Neuronal stem cell (in vitro differentiated cells): ENCODE data around the gene PNLDC1.

ENCODE experiments used
- DNase-seq: peaks from one replicate; pipeline ENCODE4 v3.0.0-alpha.2; 2013; ENCODE audit warnings: low spot score
- H2AFZ ChIP-seq: one replicate; pipeline ENCODE4 v1.6.1; 2013; ENCODE audit warnings: mild to moderate bottlenecking, low read length, inconsistent platforms
- H2AK5ac ChIP-seq: 2 replicates; pipeline ENCODE4 v1.6.1; 2013; ENCODE audit warnings: low read depth, mild to moderate bottlenecking, inconsistent platforms, low read length, moderate library complexity, mixed read lengths
- H2BK120ac ChIP-seq: 2 replicates; pipeline ENCODE4 v1.6.1; 2013; ENCODE audit warnings: low read depth, mild to moderate bottlenecking, inconsistent platforms, low read length, moderate library complexity, mixed read lengths
- H2BK12ac ChIP-seq: one replicate; pipeline ENCODE4 v1.6.1; 2013; ENCODE audit warnings: low read length, inconsistent platforms
- H2BK15ac ChIP-seq: 2 replicates; pipeline ENCODE4 v1.6.1; 2013; ENCODE audit warnings: mild to moderate bottlenecking, low read length, inconsistent platforms, mixed read lengths
- H2BK5ac ChIP-seq: one replicate; pipeline ENCODE4 v1.6.1; 2013; ENCODE audit warnings: inconsistent platforms, mild to moderate bottlenecking, low read length, moderate library complexity
- H3K14ac ChIP-seq: one replicate; pipeline ENCODE4 v1.6.1; 2013; ENCODE audit warnings: low read length, inconsistent platforms
- H3K18ac ChIP-seq: 2 replicates; pipeline ENCODE4 v1.6.1; 2013; ENCODE audit warnings: low read length, inconsistent platforms
- H3K23ac ChIP-seq: 2 replicates; pipeline ENCODE4 v1.6.1; 2013; ENCODE audit warnings: low read depth, mild to moderate bottlenecking, mixed read lengths, low read length, inconsistent platforms; ENCODE audit not compliant: poor library complexity
- H3K27ac ChIP-seq: replicated peaks from 3 replicates; pipeline ENCODE4 v1.5.1; 2013; ENCODE audit warnings: low read length, inconsistent platforms
- H3K27me3 ChIP-seq, 3 experiments: 2 replicates each; pipeline ENCODE4 v1.6.1; 2013; ENCODE audit warnings: low read length in 3 of 3, mild to moderate bottlenecking in 2 of 3, inconsistent platforms in 1 of 3, low read depth in 1 of 3, mixed read lengths in 1 of 3, moderate library complexity in 1 of 3; ENCODE audit not compliant: control insufficient read depth in 3 of 3, insufficient read depth in 3 of 3
- H3K36me3 ChIP-seq, 2 donors: replicated peaks in 1 of 2; 2 replicates each; pipeline ENCODE4 v1.6.1; 2013; ENCODE audit warnings: low read length in 2 of 2; ENCODE audit not compliant: control insufficient read depth in 2 of 2, insufficient read depth in 2 of 2
- H3K4ac ChIP-seq: 2 replicates; pipeline ENCODE4 v1.6.1; 2013; ENCODE audit warnings: inconsistent platforms, mild to moderate bottlenecking, low read length, moderate library complexity
- H3K4me1 ChIP-seq, 2 donors: 1 replicate in 1 of 2; 2 replicates in 1 of 2; pipeline ENCODE4 v1.6.1; 2013; ENCODE audit warnings: low read length in 2 of 2, low read depth in 1 of 2; ENCODE audit not compliant: control insufficient read depth in 2 of 2, insufficient read depth in 1 of 2
- H3K4me2 ChIP-seq: one replicate; pipeline ENCODE4 v1.6.1; 2013; ENCODE audit warnings: mild to moderate bottlenecking, low read length, inconsistent platforms; ENCODE audit not compliant: insufficient read depth, poor library complexity, severe bottlenecking
- H3K4me3 ChIP-seq, 2 donors: 2 replicates each; pipeline ENCODE4 v1.5.1; 2013; ENCODE audit warnings: low read length in 2 of 2, mild to moderate bottlenecking in 2 of 2, inconsistent platforms in 1 of 2, moderate library complexity in 1 of 2
- H3K79me1 ChIP-seq: one replicate; pipeline ENCODE4 v1.6.1; 2013; ENCODE audit warnings: low read depth, mild to moderate bottlenecking, inconsistent platforms, low read length, moderate library complexity
- H3K9ac ChIP-seq: one replicate; pipeline ENCODE4 v1.6.1; 2013; ENCODE audit warnings: mild to moderate bottlenecking, low read depth, low read length, inconsistent platforms; ENCODE audit not compliant: poor library complexity
- H3K9me3 ChIP-seq, 2 donors: replicated peaks in 1 of 2; 2 replicates each; pipeline versions ENCODE3 to v1.6.1; 2013; ENCODE audit warnings: low read length in 2 of 2, mild to moderate bottlenecking in 2 of 2, inconsistent platforms in 1 of 2, low read depth in 1 of 2, mixed read lengths in 1 of 2, moderate library complexity in 1 of 2; ENCODE audit not compliant: control insufficient read depth in 2 of 2, insufficient read depth in 1 of 2
- H4K8ac ChIP-seq: one replicate; pipeline ENCODE4 v1.6.1; 2013; ENCODE audit warnings: low read depth, mild to moderate bottlenecking, inconsistent platforms, low read length, moderate library complexity
- H4K91ac ChIP-seq: one replicate; pipeline ENCODE4 v1.6.1; 2013; ENCODE audit warnings: low read length, low read depth, mild to moderate bottlenecking, inconsistent platforms; ENCODE audit not compliant: poor library complexity
- WGBS, 2 donors: extraction: QIAGEN DNeasy Blood & Tissue Kit; methylation state at CpG; one replicate each; pipeline ENCODE4 v1.1.7; 2013; ENCODE audit warnings: missing lambda C conversion rate in 2 of 2, mixed read lengths in 1 of 2; ENCODE audit not compliant: insufficient read length in 2 of 2, insufficient replicate concordance in 1 of 2; ENCODE audit errors: extremely low coverage in 2 of 2; 5-methylcytosine and 5-hydroxymethylcytosine counted together

The PNLDC1 gene

DNA sequence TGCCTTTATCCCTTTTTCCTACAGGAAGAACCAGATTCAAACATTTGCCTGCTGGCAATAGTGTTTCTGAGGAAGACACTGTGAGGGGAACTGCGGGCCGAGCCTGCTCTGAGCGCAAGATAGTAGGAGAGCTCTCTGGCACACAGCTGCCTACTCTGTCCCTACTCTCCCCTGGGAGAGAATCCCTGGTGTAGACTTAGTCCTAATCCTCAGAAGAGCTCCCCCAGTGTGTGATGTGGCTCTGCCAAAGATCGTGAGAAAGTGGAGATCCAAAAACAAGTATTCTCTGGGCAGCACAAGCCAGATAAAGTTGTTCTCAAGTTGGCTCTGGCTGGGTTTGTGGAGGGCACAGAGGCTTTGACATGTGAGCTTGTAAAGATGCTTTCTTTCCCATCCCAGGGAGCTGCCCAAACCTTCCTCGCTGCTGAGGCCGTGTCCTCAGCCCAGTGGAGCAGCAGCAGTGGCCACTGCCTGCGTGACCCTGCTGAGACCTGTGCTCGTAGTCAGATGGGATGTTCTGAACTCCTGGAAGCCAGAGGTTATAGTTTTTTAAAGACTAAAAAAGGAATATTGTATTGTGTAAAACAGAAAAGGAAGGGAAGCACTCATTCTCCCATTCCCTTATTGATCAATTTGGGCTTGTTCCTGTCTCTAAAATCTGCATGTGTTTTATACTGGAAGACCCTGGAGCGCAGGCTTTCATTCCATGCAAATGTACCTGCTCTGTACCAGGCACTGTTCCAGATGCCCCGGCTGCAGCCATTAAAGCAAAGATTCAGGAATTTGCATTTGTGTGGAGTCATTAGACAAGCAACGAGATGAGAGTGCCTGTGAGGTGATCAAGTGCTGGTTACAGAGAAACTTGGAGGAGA, 30.7 kb downstream of the PNLDC1 start:
- Histone ChIP-seq H3K36me3 (no peaks in the 10 kb centered on the region), H3K4me1 (no peaks in the 10 kb centered on the region), H3K9ac (no peak overlapping the region), H2BK120ac (no peak overlapping the region), H3K4me2 (no peak overlapping the region), H3K23ac (peak overlapping the region; percentile 10), H3K14ac (peak overlapping the region; percentile 57), H2BK5ac (no peak overlapping the region), H3K9me3 (no peaks in the 10 kb centered on the region), H3K27me3 (peaks cover 0 to 8% (median 0%) of the 10 kb centered on the region in 3 experiments), H2BK12ac (no peak overlapping the region), H3K4me3 (no peak overlapping the region), H3K79me1 (no peaks in the 10 kb centered on the region), H2AFZ (peak overlapping the region; percentile 64), H4K8ac (no peak overlapping the region), H3K4ac (no peak overlapping the region), H4K91ac (no peak overlapping the region), H3K27ac (no peak overlapping the region), H3K18ac (no peak overlapping the region), H2AK5ac (no peak overlapping the region), H2BK15ac (no peak overlapping the region)
- WGBS, 2 donors: no CpG with 5 or more reads among the region's 11 CpGs
- DNase-seq: no peak

DNA sequence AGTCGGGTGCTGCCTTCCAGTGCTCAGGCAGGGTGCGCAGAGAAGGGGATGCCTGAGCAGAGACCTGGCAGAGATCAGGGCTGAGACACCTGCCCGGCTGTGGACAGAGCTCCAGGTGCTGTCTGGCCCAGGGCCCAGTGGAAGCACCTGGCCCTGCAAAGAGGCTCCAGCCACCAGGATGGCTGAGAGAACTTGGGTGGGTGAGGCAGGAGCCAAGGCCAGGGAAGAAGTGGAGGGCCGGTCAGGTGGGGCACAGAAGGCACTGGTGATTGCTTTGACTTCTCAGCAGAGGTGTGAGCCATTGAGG, 31.2 kb downstream of the PNLDC1 start:
- Histone ChIP-seq H2BK12ac (no peak overlapping the region), H2BK120ac (no peak overlapping the region), H3K36me3 (no peaks in the 10 kb centered on the region), H3K23ac (peak overlapping the region; percentile 10), H3K9ac (no peak overlapping the region), H2AK5ac (no peak overlapping the region), H3K27ac (no peak overlapping the region), H3K14ac (no peak overlapping the region), H3K4me1 (no peaks in the 10 kb centered on the region), H2BK15ac (no peak overlapping the region), H3K4ac (no peak overlapping the region), H4K8ac (no peak overlapping the region), H3K79me1 (no peaks in the 10 kb centered on the region), H4K91ac (no peak overlapping the region), H3K27me3 (peaks cover 0 to 8% (median 0%) of the 10 kb centered on the region in 3 experiments), H3K4me2 (no peak overlapping the region), H3K18ac (peak overlapping the region; percentile 8), H2BK5ac (no peak overlapping the region), H3K4me3 (no peak overlapping the region), H3K9me3 (no peaks in the 10 kb centered on the region), H2AFZ (no peak overlapping the region)
- WGBS, 2 donors: no CpG with 5 or more reads among the region's 4 CpGs
- no peak for DNase-seq

DNA sequence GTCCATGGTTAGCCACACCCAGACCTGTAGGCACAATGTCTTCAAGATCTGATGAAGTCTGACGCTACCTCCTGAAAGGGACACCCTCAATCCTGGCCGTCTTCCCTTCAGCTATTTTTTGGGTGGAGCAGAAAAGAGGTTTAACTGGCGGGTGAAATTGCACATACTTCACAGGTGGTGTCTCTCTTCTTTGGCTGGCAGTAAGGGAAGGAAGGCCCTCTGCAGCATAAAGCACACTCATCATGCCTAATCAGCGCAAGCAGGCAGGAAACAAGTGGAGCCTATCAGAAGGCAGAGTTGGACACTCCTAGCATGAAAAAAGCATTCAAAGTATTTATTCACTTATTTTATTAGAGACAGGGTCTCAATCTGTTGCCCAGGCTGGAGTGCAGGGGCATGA, 32.9 kb downstream of the PNLDC1 start:
- Histone ChIP-seq H2BK15ac (no peak overlapping the region), H3K4me1 (no peaks in the 10 kb centered on the region), H3K79me1 (no peaks in the 10 kb centered on the region), H2AFZ (no peak overlapping the region), H2BK120ac (no peak overlapping the region), H3K36me3 (no peaks in the 10 kb centered on the region), H2BK12ac (no peak overlapping the region), H3K18ac (no peak overlapping the region), H4K91ac (no peak overlapping the region), H3K4me2 (no peak overlapping the region), H3K9ac (no peak overlapping the region), H2AK5ac (no peak overlapping the region), H2BK5ac (no peak overlapping the region), H3K14ac (no peak overlapping the region), H4K8ac (no peak overlapping the region), H3K4me3 (no peak overlapping the region), H3K23ac (no peak overlapping the region), H3K27me3 (peaks cover 0 to 8% (median 0%) of the 10 kb centered on the region in 3 experiments), H3K4ac (no peak overlapping the region), H3K9me3 (no peaks in the 10 kb centered on the region), H3K27ac (no peak overlapping the region)
- WGBS, 2 donors: no CpG with 5 or more reads among the region's 4 CpGs
- DNase-seq: no peak

DNA sequence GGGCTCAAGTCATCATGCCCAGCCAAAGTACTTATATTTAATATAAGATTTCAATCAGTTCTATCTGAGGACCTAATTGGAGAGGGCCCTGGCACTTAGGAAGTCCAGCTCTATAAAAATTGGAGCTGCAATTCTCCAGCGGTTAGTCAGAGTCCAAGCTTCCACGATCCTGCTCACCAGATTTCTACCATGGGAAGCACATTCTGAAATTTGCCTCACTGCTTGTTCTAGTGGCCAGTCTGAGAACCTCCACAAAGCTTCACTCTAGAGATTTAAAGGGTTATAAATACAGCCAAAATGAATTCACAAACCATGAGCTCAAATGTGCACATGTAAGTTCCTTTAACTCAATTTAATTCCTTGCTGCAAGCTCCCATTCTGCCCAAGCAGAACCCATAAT, 33.5 kb downstream of the PNLDC1 start:
- H3K4me1 ChIP-seq: no peaks in the 10 kb centered on the region
- H4K91ac ChIP-seq: no peak overlapping the region
- H2BK120ac ChIP-seq: no peak overlapping the region
- no CpG with 5 or more reads among the region's 2 CpGs for WGBS, 2 donors
- no peaks in the 10 kb centered on the region for H3K79me1 ChIP-seq
- no peak overlapping the region for H3K27ac ChIP-seq
- no peak overlapping the region for H3K4me2 ChIP-seq
- no peaks in the 10 kb centered on the region for H3K9me3 ChIP-seq
- H2AFZ ChIP-seq: no peak overlapping the region
- no peak for DNase-seq
- H2BK15ac ChIP-seq: no peak overlapping the region
- no peak overlapping the region for H2BK5ac ChIP-seq
- no peak overlapping the region for H2BK12ac ChIP-seq
- H3K36me3 ChIP-seq: no peaks in the 10 kb centered on the region
- H2AK5ac ChIP-seq: no peak overlapping the region
- no peak overlapping the region for H3K4ac ChIP-seq
- no peak overlapping the region for H3K4me3 ChIP-seq
- peaks cover 0 to 8% (median 0%) of the 10 kb centered on the region in 3 experiments for H3K27me3 ChIP-seq
- no peak overlapping the region for H3K23ac ChIP-seq
- no peak overlapping the region for H4K8ac ChIP-seq
- no peak overlapping the region for H3K14ac ChIP-seq
- H3K9ac ChIP-seq: no peak overlapping the region
- H3K18ac ChIP-seq: no peak overlapping the region
